Measurements from ENCODE around the gene CITED4.

Gene CITED4

GRCh38 chr1:40853113-40853884 is 8.9 kb downstream of the CITED4 start:
- DNase-seq (ENCODE audit: low read depth): no peak

DNA sequence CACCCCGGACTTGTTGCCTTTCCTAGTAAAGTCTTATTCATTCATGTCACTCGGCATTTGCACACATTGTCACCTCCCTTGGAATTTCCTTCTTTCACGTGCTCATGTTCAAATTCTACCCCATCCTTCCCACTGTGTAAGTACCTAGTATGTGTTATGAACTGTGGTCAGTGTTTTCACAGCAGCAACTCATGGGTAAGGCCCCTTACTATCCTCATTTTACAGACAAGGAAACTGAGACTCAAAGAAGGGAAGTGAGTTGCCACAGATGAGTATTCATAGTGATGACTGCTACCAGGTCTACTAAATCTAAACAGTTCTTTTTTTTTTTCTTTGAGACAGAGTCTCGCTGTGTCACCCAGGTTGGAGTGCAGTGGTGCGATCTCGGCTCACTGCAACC is 10.5 kb downstream of the CITED4 start:
- DNase-seq (ENCODE audit: low read depth): no peak

DNA sequence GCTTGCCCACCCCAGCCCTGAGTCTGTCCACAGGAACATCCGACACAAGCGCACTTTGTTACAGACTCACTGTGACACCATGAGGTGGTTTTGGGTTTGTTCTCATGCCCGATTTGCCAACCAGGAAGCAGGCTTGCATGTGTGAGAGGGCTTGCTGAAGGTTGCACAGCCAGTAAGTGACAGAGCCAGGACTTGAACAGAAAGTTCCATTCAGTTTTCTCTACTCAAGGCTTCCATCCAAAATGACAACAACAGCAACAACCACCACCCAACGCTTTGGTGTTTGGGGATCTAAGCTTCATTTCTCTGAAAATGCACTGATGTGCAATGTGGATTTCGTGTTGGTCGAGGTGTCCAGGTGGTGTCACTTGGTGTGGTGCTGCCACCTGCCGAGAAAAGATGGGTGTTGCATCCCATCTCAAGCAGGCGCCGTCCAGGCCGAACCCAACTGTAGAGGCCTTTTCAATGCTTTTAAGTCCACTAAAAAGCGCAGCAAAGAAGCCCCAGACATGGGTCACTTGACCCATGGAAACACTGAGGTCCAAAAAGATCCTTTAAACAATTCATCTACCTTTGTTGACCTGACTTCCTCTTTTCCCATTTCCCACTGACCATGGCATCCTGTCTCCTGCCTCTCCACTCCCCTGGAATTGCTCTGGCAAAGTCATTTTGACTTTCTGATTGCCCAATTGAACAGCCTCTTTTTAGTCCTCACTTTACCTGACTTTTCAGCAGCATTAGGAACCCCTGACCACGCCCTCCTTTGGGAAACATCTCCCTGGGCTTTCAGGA is 12.2 kb downstream of the CITED4 start:
- DNase-seq (ENCODE audit: low read depth): peak; percentile 62

- no peak for DNase-seq (ENCODE audit: low read depth)
Observed at GRCh38 chr1:40848530-40849189, 13.5 kb downstream of the CITED4 start.

DNA sequence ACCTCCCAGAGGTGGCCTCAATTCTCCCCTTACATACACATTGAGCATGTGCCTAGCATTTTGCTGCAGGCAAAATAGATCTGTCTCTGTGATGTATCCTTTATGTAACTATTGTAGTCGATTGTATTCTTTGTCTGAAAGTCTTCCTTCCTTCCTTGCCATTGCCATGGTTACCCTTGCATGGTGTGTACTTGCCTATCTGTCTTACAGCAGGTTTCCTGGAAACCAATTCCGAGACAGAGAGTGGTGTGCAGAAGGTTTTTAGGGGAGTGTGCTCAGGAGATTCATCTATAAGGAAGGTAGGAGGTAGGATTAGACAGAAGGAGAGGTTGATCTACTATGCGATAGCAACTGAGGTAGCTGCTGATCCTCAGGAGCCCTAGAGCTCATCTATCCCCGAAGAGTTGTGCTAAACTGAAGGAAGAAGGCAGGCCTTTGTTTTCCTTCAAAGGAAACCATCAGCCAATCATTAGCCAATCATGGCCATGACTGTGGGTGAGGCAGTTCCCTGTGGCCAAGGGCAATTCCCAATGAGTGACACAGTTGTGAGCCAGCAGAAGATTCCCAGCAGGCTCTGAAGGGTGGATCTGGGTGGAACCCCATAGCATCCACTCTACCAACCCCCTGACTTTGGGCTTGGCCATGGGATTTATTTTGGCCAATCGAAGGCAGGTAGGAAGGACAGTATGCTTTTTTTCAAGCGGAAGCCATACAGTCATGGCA is 15.0 kb downstream of the CITED4 start:
- no peak for DNase-seq (ENCODE audit: low read depth)

GRCh38 chr1:40845895-40846294 is 16.3 kb downstream of the CITED4 start:
- no peak for DNase-seq (ENCODE audit: low read depth)

DNA sequence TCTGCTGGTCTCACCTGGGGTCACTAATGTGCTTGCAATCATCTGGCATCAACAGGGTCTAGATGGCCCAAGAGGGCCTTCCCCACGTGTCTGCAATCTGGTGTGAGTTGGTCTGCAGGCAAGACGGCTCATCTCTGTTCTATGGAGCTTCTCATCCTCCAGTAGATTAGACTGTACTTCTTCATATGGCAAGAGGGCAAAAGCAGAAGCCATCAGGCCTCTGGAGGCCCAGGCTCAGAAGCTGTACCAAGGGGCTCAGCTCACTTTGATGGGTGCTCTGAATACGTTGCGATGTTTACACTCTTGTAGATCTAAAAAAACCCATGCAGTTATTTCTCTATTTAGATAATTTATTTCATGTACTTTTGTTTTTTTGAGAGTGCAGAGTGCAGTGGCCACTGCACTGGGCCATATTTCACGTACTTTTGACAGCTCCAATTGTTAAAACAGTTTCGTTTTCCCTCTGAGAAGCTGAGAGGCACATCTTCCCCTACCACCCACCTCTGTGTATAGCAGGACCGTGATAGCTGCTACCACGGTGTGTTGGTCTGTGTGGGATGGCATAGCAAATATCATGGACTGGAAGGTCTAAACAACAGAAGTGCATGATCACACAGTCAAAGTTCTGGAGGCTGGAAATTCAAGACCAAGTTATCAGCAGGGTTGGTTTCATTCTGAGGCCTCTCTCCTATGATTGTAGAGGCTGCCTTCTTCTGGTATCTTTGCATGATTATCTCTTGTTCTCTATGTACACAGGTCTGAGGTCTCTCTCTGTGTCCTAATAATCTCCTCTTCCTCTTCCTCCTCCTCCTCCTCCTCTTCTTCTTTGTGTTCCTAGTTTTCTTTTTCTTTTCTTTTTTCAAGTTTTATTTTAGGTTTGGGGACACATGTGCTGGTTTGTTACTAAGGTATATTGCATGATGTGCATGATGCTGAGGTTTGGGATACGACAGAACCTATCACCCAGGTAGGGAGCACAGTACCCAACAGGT is 17.0 kb downstream of the CITED4 start:
- no peak for DNase-seq (ENCODE audit: low read depth)

DNA sequence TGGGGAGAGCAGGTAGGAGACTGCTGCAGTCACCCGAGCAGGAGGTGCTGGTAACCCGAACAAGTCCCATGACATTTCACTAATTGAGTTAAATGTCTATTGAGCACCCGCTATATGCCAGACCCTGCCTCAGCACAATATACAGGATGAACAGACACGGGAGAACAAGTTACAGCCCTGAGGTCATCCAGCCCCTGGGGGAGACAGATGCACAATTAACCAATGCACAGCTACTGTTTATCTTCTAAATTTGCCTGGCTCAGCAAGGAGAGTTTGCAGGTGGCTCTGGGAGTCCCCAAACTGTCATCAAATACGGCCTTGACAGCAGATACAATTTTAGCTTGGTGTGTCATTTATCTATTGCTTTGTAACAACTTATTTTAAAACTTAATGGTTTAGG is 18.1 kb downstream of the CITED4 start:
- no peak for DNase-seq (ENCODE audit: low read depth)

GRCh38 chr1:40842691-40843090 is 19.5 kb downstream of the CITED4 start:
- no peak for DNase-seq (ENCODE audit: low read depth)

DNA sequence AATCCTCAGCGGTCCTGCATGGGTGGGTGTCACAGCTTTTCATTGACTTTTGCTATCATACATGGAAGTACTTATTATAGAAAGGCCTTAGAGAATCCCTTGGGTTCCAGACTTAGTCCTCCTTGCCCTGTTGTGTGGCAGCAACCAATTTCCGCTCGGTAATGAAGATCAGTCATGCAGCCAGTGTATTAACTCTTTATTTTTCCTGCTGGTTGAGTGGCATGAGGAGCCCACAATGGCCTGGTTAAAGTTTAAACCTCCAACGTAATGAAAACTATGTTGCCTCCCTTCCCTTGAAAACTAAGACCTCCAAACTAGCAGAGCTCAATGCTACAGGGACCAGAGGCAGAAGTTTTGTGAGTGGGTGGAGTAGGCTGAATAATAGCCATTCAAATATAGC is 20.0 kb downstream of the CITED4 start:
- no peak for DNase-seq (ENCODE audit: low read depth)

GRCh38 chr1:40841602-40842001 is 20.6 kb downstream of the CITED4 start:
- DNase-seq (ENCODE audit: low read depth): no peak

- no peak for DNase-seq (ENCODE audit: low read depth)
Observed at GRCh38 chr1:40840526-40841323, 21.4 kb downstream of the CITED4 start.

DNA sequence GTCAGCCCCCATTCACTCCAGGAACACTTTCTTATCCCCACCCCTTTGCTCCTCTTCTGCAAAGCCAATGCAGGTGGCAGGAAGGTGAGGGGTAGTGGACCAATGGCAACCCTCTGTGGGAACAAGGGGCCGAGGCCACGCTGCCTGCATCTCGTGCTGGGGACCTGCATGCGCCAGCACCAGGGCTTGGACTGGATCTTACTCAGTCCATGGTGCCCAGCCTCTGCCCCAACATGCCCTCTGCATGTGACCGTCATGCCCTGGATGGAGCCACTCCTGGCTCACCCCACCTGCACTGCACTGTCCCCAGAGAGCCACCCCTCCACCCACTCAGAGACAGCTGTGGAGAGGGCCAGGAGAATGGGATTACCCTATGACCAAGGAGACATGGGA is 22.2 kb downstream of the CITED4 start:
- no peak for DNase-seq (ENCODE audit: low read depth)

DNA sequence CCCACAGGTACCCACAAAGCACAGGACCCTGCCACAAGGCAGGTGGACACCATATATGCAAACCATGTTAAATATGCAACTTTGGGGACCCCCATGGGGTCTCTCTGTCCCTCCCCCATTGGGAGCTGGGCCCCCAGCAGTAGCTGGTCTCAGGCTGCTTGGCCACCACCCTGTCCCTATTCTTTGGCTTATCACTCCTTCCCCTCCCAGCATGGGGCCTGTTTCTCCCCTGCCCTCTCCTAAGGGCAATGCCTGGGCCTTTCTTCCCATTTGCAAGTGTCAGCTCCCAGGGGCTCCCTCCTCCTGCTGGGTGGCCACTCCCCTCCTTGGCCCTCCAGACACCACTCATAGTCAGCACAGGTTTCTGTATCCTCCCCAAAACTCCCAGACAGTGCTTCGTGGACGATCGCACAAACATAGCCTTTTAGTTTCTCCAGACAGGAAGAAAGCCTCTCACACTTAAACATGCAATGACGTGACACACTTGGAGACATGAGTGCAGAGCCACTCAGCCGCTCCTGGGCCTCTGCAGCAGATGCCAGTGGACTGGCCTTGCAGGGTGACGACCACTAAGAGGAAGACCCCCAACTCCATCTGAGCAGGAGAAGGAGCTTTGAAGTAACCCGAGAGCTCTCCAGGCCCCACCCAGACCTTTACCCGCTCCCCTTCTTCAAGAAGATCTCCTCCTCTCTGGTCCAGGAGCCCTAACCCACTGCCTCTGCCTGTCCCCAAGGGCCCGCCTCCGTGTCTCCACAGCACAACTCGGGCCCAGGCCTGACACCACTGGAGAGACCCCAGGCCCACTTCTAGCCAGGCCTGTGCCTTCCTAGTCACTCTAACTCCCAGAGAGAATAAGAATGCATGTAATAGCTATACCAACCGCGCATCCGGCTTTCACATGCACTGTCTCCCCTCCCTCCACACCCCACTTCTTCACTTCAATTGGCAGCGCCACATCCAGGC is 22.9 kb downstream of the CITED4 start:
- DNase-seq (ENCODE audit: low read depth): no peak

- DNase-seq (ENCODE audit: low read depth): no peak
Observed at GRCh38 chr1:40838045-40838979, 23.9 kb downstream of the CITED4 start.

DNA sequence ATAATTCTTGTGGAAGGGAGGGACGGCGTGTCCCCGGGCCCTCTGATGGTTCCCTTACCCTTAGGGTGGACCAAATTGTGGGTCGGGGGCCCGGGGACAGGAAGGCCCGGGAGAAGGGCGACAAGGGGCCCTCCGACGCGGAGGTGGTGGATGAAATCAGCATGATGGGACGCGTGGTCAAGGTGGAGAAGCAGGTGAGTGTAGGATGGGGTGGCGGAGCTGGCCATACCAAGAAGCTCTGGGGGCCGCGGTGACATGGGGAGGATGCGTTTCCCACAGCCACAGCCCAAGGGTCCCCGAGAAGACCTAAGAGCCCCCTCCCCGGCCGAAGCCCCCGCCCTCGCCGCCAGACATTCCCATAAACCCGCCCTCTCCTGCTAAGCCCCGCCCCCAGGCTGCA is 24.6 kb downstream of the CITED4 start:
- no peak for DNase-seq (ENCODE audit: low read depth)

GRCh38 chr1:40836283-40836682 is 25.9 kb downstream of the CITED4 start:
- no peak for DNase-seq (ENCODE audit: low read depth)

DNA sequence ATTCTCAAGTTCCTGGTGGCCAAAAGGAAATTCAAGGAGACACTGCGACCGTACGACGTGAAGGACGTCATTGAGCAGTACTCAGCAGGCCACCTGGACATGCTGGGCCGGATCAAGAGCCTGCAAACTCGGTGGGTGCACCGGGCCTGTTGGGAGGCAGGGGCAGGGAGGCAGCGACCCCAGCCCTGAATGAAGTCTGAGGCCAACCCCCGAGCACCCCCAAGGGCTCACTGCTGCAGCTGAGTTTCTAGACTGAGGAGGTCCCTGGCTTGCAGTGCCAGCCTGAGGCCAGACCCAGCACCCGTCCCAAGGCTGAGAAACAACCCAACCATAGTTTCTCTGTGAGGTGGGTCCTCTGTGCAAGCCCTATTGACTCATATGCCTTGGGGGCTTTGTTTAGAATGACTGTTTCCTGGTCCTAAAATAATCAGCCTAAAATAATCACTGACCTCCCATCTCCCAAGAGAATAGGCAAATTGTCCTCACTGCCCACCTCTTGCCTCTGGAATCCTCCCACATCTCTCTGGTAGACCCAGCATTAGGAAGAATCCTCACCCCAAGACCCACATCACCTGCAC is 27.1 kb downstream of the CITED4 start:
- no peak for DNase-seq (ENCODE audit: low read depth)

Data from stimulated activated CD8-positive, alpha-beta memory T cell treated with anti-CD3 and anti-CD28 coated beads, Interleukin-15, amount 100 ng/mL, for 1 hour (primary cell).